Measurements from ENCODE around the gene NKG7. TPM values are rescaled to one million over a fixed set of nuclear protein-coding genes. Genes with fewer than 3 reads are reported as not detected.

NKG7 gene
- total RNA-seq, 1 donor from 2014 or later: not detected

DNA sequence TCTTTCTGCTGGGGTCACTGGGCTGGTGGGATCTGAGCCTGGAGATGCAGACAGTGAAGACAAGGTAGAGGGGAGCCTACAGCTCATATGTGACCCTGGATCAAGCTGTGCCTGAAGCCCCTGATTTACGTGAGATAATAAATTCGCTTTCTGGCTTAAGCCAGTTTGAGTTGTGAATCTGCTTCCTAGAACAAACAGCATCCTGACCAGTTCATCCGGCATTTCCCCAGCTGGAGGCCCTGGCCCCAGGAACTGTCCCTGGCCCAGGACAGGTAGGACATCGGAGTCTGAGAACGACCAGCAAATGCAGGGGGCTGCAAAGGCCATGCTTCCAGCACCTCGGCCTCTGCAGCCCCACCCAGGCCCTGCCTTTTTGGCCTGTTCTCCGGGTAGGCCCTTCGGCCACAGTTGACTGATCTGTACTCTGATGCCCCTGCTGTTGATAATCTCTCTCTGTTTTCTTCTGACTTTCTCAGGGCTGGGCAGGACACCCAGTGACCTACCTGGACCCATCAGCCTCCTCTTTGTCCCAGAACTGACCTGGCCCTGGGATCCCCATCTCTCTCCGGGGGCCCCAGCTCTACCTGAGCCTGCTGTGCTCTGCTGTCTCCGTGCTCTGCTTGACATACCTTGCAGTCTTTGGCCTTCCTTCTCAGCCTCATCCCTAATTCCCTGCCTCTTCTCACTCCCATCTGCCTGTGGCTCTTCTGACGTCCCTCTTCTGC, 21.0 kb downstream of the NKG7 start:
- Histone ChIP-seq H3K4me3 (ENCODE audit: low read depth, low read length) (no peak overlapping the region), H3K27me3 (ENCODE audit: control insufficient read depth, insufficient read depth, low read length) (no peaks in the 10 kb centered on the region), H3K36me3 (ENCODE audit: control insufficient read depth, insufficient read depth, low read length) (peaks cover 8% of the 10 kb centered on the region)
- DNase-seq (ENCODE audit: low read depth) (no peak), FAIRE-seq (no peak)
- TF ChIP-seq, protein P1, sequence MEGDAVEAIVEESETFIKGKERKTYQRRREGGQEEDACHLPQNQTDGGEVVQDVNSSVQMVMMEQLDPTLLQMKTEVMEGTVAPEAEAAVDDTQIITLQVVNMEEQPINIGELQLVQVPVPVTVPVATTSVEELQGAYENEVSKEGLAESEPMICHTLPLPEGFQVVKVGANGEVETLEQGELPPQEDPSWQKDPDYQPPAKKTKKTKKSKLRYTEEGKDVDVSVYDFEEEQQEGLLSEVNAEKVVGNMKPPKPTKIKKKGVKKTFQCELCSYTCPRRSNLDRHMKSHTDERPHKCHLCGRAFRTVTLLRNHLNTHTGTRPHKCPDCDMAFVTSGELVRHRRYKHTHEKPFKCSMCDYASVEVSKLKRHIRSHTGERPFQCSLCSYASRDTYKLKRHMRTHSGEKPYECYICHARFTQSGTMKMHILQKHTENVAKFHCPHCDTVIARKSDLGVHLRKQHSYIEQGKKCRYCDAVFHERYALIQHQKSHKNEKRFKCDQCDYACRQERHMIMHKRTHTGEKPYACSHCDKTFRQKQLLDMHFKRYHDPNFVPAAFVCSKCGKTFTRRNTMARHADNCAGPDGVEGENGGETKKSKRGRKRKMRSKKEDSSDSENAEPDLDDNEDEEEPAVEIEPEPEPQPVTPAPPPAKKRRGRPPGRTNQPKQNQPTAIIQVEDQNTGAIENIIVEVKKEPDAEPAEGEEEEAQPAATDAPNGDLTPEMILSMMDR (IDR thresholded peaks at IDR 0.05; ENCODE audit: insufficient read depth, low read length, severe bottlenecking): no peak

GRCh38 chr19:51347209-51347928, 25.1 kb downstream of the NKG7 start:
- DNase-seq (ENCODE audit: low read depth) (no peak), FAIRE-seq (no peak)
- Histone ChIP-seq H3K27me3 (ENCODE audit: control insufficient read depth, insufficient read depth, low read length) (no peaks in the 10 kb centered on the region), H3K36me3 (ENCODE audit: control insufficient read depth, insufficient read depth, low read length) (peaks cover 6% of the 10 kb centered on the region), H3K4me3 (ENCODE audit: low read depth, low read length) (no peak overlapping the region)
- TF ChIP-seq, protein P1 (IDR thresholded peaks at IDR 0.05; ENCODE audit: insufficient read depth, low read length, severe bottlenecking): no peak

DNA sequence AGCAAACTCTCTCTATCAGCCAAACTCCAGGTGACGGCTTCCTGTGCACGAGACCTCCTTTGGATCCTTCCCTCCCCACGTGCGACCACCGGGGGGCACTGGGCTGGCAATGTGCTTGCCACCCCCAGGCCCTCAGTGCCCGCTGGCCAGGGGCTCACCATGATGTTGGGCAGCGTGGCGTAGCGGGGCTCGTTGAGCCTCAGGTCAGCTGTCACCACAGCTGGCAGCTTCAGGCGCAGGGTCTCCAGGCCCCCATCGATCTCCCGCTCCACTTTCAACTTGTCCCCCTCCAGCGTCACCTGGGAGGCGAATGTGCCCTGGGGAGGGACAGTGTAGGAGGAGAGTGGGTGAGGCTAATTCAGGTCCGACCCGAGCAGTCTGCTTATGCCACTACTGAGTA, 25.7 kb downstream of the NKG7 start:
- Histone ChIP-seq H3K27me3 (ENCODE audit: control insufficient read depth, insufficient read depth, low read length) (no peaks in the 10 kb centered on the region), H3K4me3 (ENCODE audit: low read depth, low read length) (no peak overlapping the region), H3K36me3 (ENCODE audit: control insufficient read depth, insufficient read depth, low read length) (peaks cover 4% of the 10 kb centered on the region)
- TF ChIP-seq, protein P1 (IDR thresholded peaks at IDR 0.05; ENCODE audit: insufficient read depth, low read length, severe bottlenecking): no peak
- FAIRE-seq: no peak
- DNase-seq (ENCODE audit: low read depth): no peak

GRCh38 chr19:51345076-51345620, 27.3 kb downstream of the NKG7 start:
- H3K27me3 ChIP-seq (ENCODE audit: control insufficient read depth, insufficient read depth, low read length): no peaks in the 10 kb centered on the region
- H3K36me3 ChIP-seq (ENCODE audit: control insufficient read depth, insufficient read depth, low read length): peaks cover 3% of the 10 kb centered on the region
- FAIRE-seq: no peak
- TF ChIP-seq, protein P1 (IDR thresholded peaks at IDR 0.05; ENCODE audit: insufficient read depth, low read length, severe bottlenecking): no peak
- no peak for DNase-seq (ENCODE audit: low read depth)
- no peak overlapping the region for H3K4me3 ChIP-seq (ENCODE audit: low read depth, low read length)

- Histone ChIP-seq H3K4me3 (ENCODE audit: low read depth, low read length) (no peak overlapping the region), H3K36me3 (ENCODE audit: control insufficient read depth, insufficient read depth, low read length) (peaks cover 3% of the 10 kb centered on the region), H3K27me3 (ENCODE audit: control insufficient read depth, insufficient read depth, low read length) (no peaks in the 10 kb centered on the region)
- DNase-seq (ENCODE audit: low read depth) (no peak), FAIRE-seq (no peak)
- TF ChIP-seq, protein P1 (IDR thresholded peaks at IDR 0.05; ENCODE audit: insufficient read depth, low read length, severe bottlenecking): no peak
Observed at GRCh38 chr19:51342631-51343569, 29.6 kb downstream of the NKG7 start.

All from bronchial epithelial cell (primary cell).